Thymus (tissue), 11 donors: ENCODE data around the gene RTN3. TPM values are rescaled to one million over a fixed set of nuclear protein-coding genes. Genes with fewer than 3 reads are reported as not detected.

ENCODE experiments used
- DNase-seq, 9 donors: peaks; one replicate each; pipeline ENCODE4 v3.0.0-alpha.2; 2013; ENCODE audit warnings: low spot score in 9 of 9, low read depth in 6 of 9, missing footprints in 1 of 9
- H3K27ac ChIP-seq, 2 donors: one replicate each; pipeline ENCODE4 v1.5.1; 2013; ENCODE audit warnings: control low read depth in 1 of 2, low read depth in 1 of 2, low read length in 1 of 2, mild to moderate bottlenecking in 1 of 2, moderate library complexity in 1 of 2
- H3K27me3 ChIP-seq, 2 donors: one replicate each; pipeline ENCODE4 v1.5.1; 2013; ENCODE audit warnings: low read length in 1 of 2; ENCODE audit not compliant: control insufficient read depth in 2 of 2, insufficient read depth in 1 of 2
- H3K36me3 ChIP-seq, 2 donors: one replicate each; pipeline ENCODE4 v1.5.1; 2013; ENCODE audit warnings: low read length in 1 of 2, mild to moderate bottlenecking in 1 of 2, moderate library complexity in 1 of 2; ENCODE audit not compliant: control insufficient read depth in 2 of 2, insufficient read depth in 2 of 2
- H3K4me1 ChIP-seq, 2 donors: one replicate each; pipeline ENCODE4 v1.5.1; 2013; ENCODE audit warnings: low read length in 2 of 2; ENCODE audit not compliant: control insufficient read depth in 2 of 2, insufficient read depth in 2 of 2
- H3K4me3 ChIP-seq, 2 donors: one replicate each; pipeline ENCODE4 v1.5.1; 2013; ENCODE audit warnings: low read length in 2 of 2, control low read depth in 1 of 2, mild to moderate bottlenecking in 1 of 2
- H3K9me3 ChIP-seq, 2 donors: one replicate each; pipeline ENCODE4 v1.5.1; 2013; ENCODE audit warnings: low read length in 1 of 2, mild to moderate bottlenecking in 1 of 2; ENCODE audit not compliant: control insufficient read depth in 2 of 2, insufficient read depth in 1 of 2
- WGBS: extraction: QIAGEN DNeasy Blood & Tissue Kit; methylation state at CpG from one replicate; pipeline ENCODE4 v1.1.7; 2013; 5-methylcytosine and 5-hydroxymethylcytosine counted together
- polyA plus RNA-seq: library from polyadenylated mRNA; stranded (reverse); fragments of 200-250 nt; gene quantifications from one replicate; pipeline ENCODE4 v1.2.3, GENCODE V29; 2013
- total RNA-seq: library from RNA; stranded (reverse); fragments of 120-200 nt; gene quantifications from one replicate; pipeline ENCODE4 v1.2.4, GENCODE V29; 2013
- donor health status: healthy.

Gene RTN3
- total and polyA plus RNA-seq, 2 donors = 26.0 to 57.7 TPM

- WGBS = 98% methylated on average over 8 of the region's 8 CpGs
These were observed 20.3 kb upstream of the RTN3 start for GRCh38 chr11:63660972-63661371.

DNA sequence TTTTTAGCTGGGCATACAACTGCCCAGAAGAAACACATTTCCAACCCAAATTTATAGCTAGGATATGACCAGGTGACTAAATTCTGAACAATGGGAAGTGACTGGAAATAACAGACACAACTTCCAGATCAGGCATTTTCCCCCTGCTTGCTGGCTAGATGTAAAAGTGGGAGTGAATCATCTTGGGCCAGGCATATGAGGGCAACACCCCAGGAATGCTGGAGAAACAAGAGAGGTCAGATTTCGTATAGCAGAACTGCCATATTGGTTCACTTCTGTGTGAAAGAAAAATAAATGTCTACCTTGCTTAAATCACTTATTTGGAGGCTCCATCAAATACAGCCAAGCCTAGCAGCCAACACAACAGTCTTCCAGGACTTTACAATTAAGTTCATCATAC is 17.5 kb upstream of the RTN3 start:
- DNase-seq = no peak
- H3K27ac ChIP-seq = no peak overlapping the region

More at GRCh38 chr11:63660972-63661371, 20.3 kb upstream of the RTN3 start:
- Histone ChIP-seq H3K9me3 (no peaks in the 10 kb centered on the region), H3K27ac (no peak overlapping the region), H3K4me3 (no peak overlapping the region), H3K27me3 (no peaks in the 10 kb centered on the region), H3K36me3 (peaks cover 0 to 3% of the 10 kb centered on the region in 2 donors), H3K4me1 (no peaks in the 10 kb centered on the region)
- DNase-seq = no peak

DNA sequence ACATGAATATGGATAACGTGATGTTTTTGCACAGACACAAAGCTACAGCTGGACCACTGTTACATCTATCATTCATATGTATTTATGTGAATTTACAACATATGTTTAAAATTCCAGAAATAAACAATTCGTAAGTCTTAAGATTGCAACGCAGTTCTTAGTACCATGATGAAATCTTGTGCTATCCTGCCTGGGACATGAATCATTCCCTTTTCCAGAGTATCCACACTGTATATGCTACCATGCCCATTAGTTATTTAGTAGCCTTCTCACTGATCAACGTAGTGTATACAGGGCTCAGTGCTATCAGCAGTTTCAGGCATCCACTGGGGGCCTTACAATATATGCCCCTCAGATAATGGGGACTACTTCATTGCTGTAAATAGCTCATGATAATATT is 14.4 kb upstream of the RTN3 start:
- Histone ChIP-seq H3K4me3 (no peak overlapping the region), H3K9me3 (peaks cover 0 to 3% of the 10 kb centered on the region in 2 donors), H3K4me1 (peaks cover 0 to 5% of the 10 kb centered on the region in 2 donors), H3K36me3 (no peaks in the 10 kb centered on the region), H3K27ac (no peak overlapping the region), H3K27me3 (no peaks in the 10 kb centered on the region)
- DNase-seq = no peak
- WGBS = 98% methylated on average over 4 of the region's 4 CpGs

More for the DNA sequence above, 17.5 kb upstream of the RTN3 start:
- Histone ChIP-seq H3K4me3 (no peak overlapping the region), H3K9me3 (no peaks in the 10 kb centered on the region), H3K4me1 (no peaks in the 10 kb centered on the region), H3K27me3 (no peaks in the 10 kb centered on the region), H3K36me3 (peaks cover 0 to 3% of the 10 kb centered on the region in 2 donors)
- WGBS = 0% methylated on average over 1 of the region's 1 CpG

GRCh38 chr11:63667995-63668795 is 13.1 kb upstream of the RTN3 start:
- 95% methylated on average over 3 of the region's 3 CpGs for WGBS
- Histone ChIP-seq H3K4me1 (peaks cover 0 to 6% of the 10 kb centered on the region in 2 donors), H3K9me3 (peaks cover 0 to 3% of the 10 kb centered on the region in 2 donors), H3K27me3 (no peaks in the 10 kb centered on the region), H3K36me3 (no peaks in the 10 kb centered on the region), H3K4me3 (no peak overlapping the region), H3K27ac (no peak overlapping the region)
- DNase-seq = no peak

GRCh38 chr11:63670096-63670432 is 11.2 kb upstream of the RTN3 start:
- WGBS = 79% methylated on average over 7 of the region's 7 CpGs
- no peak overlapping the region for H3K27ac ChIP-seq
- H3K4me3 ChIP-seq = peak overlapping the region; percentile 63 to 89

GRCh38 chr11:63670433-63671321 is 10.6 kb upstream of the RTN3 start:
- Histone ChIP-seq H3K36me3 (no peaks in the 10 kb centered on the region), H3K27me3 (no peaks in the 10 kb centered on the region), H3K9me3 (peaks cover 0 to 3% of the 10 kb centered on the region in 2 donors), H3K4me3 (peak overlapping the region; percentile 63 to 89), H3K4me1 (peaks cover 0 to 6% of the 10 kb centered on the region in 2 donors), H3K27ac (peak overlapping the region; percentile 69 to 84)
- WGBS = 4% methylated on average over 63 of the region's 63 CpGs
- DNase-seq = peak in 3 of 9 donors; percentile 6 to 54 (median 20)

More at GRCh38 chr11:63670096-63670432, 11.2 kb upstream of the RTN3 start:
- H3K27me3 ChIP-seq = no peaks in the 10 kb centered on the region
- no peak for DNase-seq
- peaks cover 0 to 6% of the 10 kb centered on the region in 2 donors for H3K4me1 ChIP-seq
- no peaks in the 10 kb centered on the region for H3K36me3 ChIP-seq
- peaks cover 0 to 3% of the 10 kb centered on the region in 2 donors for H3K9me3 ChIP-seq

DNA sequence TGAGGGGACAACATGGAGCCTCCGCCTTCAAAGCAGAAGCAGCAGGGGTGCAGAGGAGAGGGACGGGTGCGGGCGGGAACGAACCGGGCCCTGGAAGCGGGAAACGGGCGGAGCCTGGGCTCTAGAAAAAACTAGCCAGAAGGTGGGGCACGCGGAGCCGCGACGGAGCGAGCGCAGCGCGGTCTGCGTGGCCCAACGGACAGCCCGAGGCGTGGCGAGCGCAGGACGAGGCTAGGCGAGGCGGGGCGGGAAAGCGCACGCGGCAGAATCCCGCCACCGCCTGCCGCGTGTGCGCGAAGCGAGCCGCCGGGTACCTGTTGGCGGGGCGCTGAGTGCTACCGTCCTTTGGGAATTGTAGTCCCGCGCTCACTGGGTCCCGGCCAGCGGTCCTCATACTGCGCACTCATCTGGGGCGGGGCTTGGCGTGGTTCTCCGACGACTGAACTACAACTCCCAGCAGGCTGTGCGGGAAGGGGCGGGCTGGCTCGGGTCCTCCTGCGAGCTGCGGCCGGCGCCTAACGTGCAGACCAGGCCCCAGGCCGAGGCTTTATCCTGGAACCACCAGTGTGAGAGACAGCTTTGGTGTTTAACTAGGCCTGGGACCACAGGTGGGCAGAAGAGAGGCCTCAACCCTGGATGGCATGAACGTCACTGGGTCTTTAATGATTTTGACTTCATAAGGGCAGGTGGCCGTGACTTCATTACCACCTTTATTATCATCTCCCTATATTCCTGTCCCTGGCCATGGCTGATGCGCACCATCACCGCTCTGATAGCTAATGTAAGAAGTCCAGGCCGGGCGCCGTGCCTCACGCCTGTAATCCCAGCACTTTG is 9.8 kb upstream of the RTN3 start, which contains the start of gene ATL3:
TSS of gene ATL3 (minus strand) at position 55 of the 834 bp plus-strand sequence. CDS start at position 14, 41 bp downstream.
- H3K36me3 ChIP-seq = no peaks in the 10 kb centered on the region
- H3K27me3 ChIP-seq = no peaks in the 10 kb centered on the region
- DNase-seq = peak; percentile 77 to 95 (median 88)
- H3K9me3 ChIP-seq = peaks cover 0 to 3% of the 10 kb centered on the region in 2 donors
- H3K4me3 ChIP-seq = peak within 1 kb of the TSS; percentile 63 to 89
- peaks cover 0 to 6% of the 10 kb centered on the region in 2 donors for H3K4me1 ChIP-seq
- H3K27ac ChIP-seq = peak within 1 kb of the TSS; percentile 69 to 84
- 12% methylated on average over 69 of the region's 69 CpGs for WGBS

GRCh38 chr11:63672156-63672463 is 9.2 kb upstream of the RTN3 start:
- Histone ChIP-seq H3K27ac (no peak overlapping the region), H3K9me3 (peaks cover 0 to 3% of the 10 kb centered on the region in 2 donors), H3K27me3 (no peaks in the 10 kb centered on the region), H3K4me3 (no peak overlapping the region), H3K36me3 (no peaks in the 10 kb centered on the region), H3K4me1 (peaks cover 0 to 6% of the 10 kb centered on the region in 2 donors)
- no peak for DNase-seq
- 99% methylated on average over 16 of the region's 16 CpGs for WGBS
